ENCODE results near the gene CYP46A1.

- TF ChIP-seq CTCF (IDR thresholded peaks at IDR 0.05; ENCODE audit: poor library complexity) (no peak), EZH2 (IDR thresholded peaks at IDR 0.05; ENCODE audit: borderline replicate concordance) (no peak), EZH2phosphoT487 (IDR thresholded peaks at IDR 0.05; ENCODE audit: low read depth, severe bottlenecking, unreplicated experiment) (no peak)
These were observed 14.5 kb downstream of the CYP46A1 start for GRCh38 chr14:99698642-99699041.

All from hepatocyte (in vitro differentiated cells).